Stimulated activated CD8-positive, alpha-beta memory T cell treated with anti-CD3 and anti-CD28 coated beads, Interleukin-15, amount 100 ng/mL, for 1 hour (primary cell): Measurements from ENCODE around the gene SPCS3.

Experiments
- DNase-seq: peaks from one replicate; pipeline ENCODE4 v3.0.0-alpha.2; 2020; ENCODE audit warnings: low read depth

The SPCS3 gene

GRCh38 chr4:176350671-176351070 lies 30.9 kb downstream of the SPCS3 start:
- no peak for DNase-seq

- DNase-seq: no peak
Observed at GRCh38 chr4:176354884-176355283, 35.1 kb downstream of the SPCS3 start.

GRCh38 chr4:176357359-176358082 lies 37.8 kb downstream of the SPCS3 start:
- no peak for DNase-seq

GRCh38 chr4:176358083-176358469 lies 38.3 kb downstream of the SPCS3 start:
- DNase-seq: no peak

- DNase-seq: no peak
Observed at GRCh38 chr4:176359590-176359989, 39.8 kb downstream of the SPCS3 start.

- DNase-seq: no peak
Observed at GRCh38 chr4:176360446-176360845, 40.7 kb downstream of the SPCS3 start.

- no peak for DNase-seq
Observed at GRCh38 chr4:176363072-176363471, 43.3 kb downstream of the SPCS3 start.

- DNase-seq: no peak
Observed at GRCh38 chr4:176367771-176368465, 48.2 kb downstream of the SPCS3 start.

- DNase-seq: no peak
Observed at GRCh38 chr4:176376032-176376614, 56.4 kb downstream of the SPCS3 start.

- DNase-seq: no peak
Observed at GRCh38 chr4:176377780-176378179, 58.0 kb downstream of the SPCS3 start.

- no peak for DNase-seq
Observed at GRCh38 chr4:176380352-176381157, 60.8 kb downstream of the SPCS3 start.
